GM12878 (cell line): ENCODE data around the gene SLC34A1. TPM values are rescaled to one million over a fixed set of nuclear protein-coding genes. Genes with fewer than 3 reads are reported as not detected.

Experiments
- CBFB ChIP-seq: IDR thresholded peaks from 2 replicates; pipeline ENCODE4 v1.6.1; 2016; ENCODE audit warnings: antibody characterized with exemption, low read depth
- CHD2 ChIP-seq: IDR thresholded peaks from 2 replicates; pipeline ENCODE4 v1.6.1; 2011; ENCODE audit warnings: low read depth, low read length, improper control_type of control experiment, borderline replicate concordance
- GATAD2B ChIP-seq: fragments of 450-650 bp; conservative IDR thresholded peaks from 2 replicates; pipeline ENCODE4 v1.6.1; 2017; ENCODE audit warnings: low read depth, mild to moderate bottlenecking, moderate library complexity
- HCFC1 ChIP-seq: fragments of 150-350 bp; IDR thresholded peaks from 2 replicates; pipeline ENCODE4 v1.6.1; 2014; ENCODE audit warnings: low read length
- LARP7 ChIP-seq: fragments of 450-650 bp; IDR thresholded peaks from 2 replicates; pipeline ENCODE4 v1.6.1; 2017; ENCODE audit warnings: mild to moderate bottlenecking
- MYB ChIP-seq: fragments of 150-350 bp; IDR thresholded peaks from 2 replicates; pipeline ENCODE4 v1.6.1; 2014; ENCODE audit warnings: mild to moderate bottlenecking, low read depth, low read length, borderline replicate concordance
- MYC ChIP-seq: IDR thresholded peaks from 2 replicates; pipeline ENCODE4 v1.6.1; 2011; ENCODE audit warnings: mild to moderate bottlenecking, low read length, moderate library complexity, inconsistent platforms; ENCODE audit not compliant: insufficient read depth, insufficient replicate concordance, insufficient read length, severe bottlenecking
- NFXL1 ChIP-seq: fragments of 450-650 bp; IDR thresholded peaks from 2 replicates; pipeline ENCODE4 v1.6.1; 2017; ENCODE audit warnings: antibody characterized with exemption, mild to moderate bottlenecking, borderline replicate concordance
- NRF1 ChIP-seq: conservative IDR thresholded peaks from 2 replicates; pipeline ENCODE4 v1.6.1; 2011; ENCODE audit warnings: mild to moderate bottlenecking, low read depth, low read length, improper control_type of control experiment
- PBX3 ChIP-seq: IDR thresholded peaks from 2 replicates; pipeline ENCODE4 v1.6.1; 2011; ENCODE audit warnings: mild to moderate bottlenecking, low read depth, low read length, moderate library complexity; ENCODE audit not compliant: insufficient replicate concordance
- PRDM15 ChIP-seq: fragments of 450-650 bp; formaldehyde crosslinking; IDR thresholded peaks from 2 replicates; pipeline ENCODE4 v1.4.0; 2020; ENCODE audit warnings: mild to moderate bottlenecking, moderate library complexity
- SIX5 ChIP-seq: IDR thresholded peaks from 2 replicates; pipeline ENCODE4 v1.6.1; 2011; ENCODE audit warnings: mild to moderate bottlenecking, low read depth, low read length, moderate library complexity; ENCODE audit not compliant: severe bottlenecking
- TBL1XR1 ChIP-seq: IDR thresholded peaks from 2 replicates; pipeline ENCODE4 v1.6.1; 2012; ENCODE audit warnings: low read depth, low read length, improper control_type of control experiment
- TCF3 ChIP-seq: IDR thresholded peaks from 2 replicates; pipeline ENCODE4 v1.6.1; 2012; ENCODE audit warnings: low read depth, mild to moderate bottlenecking, low read length, borderline replicate concordance; ENCODE audit not compliant: insufficient read depth
- WRNIP1 ChIP-seq: IDR thresholded peaks from 2 replicates; pipeline ENCODE4 v1.6.1; 2011; ENCODE audit warnings: low read depth, low read length, improper control_type of control experiment, borderline replicate concordance
- ZBTB33 ChIP-seq: fragments of 450-650 bp; IDR thresholded peaks from 2 replicates; pipeline ENCODE4 v1.6.1; 2017; ENCODE audit warnings: mild to moderate bottlenecking
- ZNF592 ChIP-seq: fragments of 450-650 bp; IDR thresholded peaks from 2 replicates; pipeline ENCODE4 v1.6.1; 2017; ENCODE audit warnings: mild to moderate bottlenecking, moderate library complexity
- polyA plus RNA-seq, 11 experiments: library from polyadenylated mRNA; depleted of rRNA in 4 of 11; unstranded in 6 of 11; stranded (reverse) in 5 of 11; fragments of >200 nt; fragmentation: Nextera tagmentation in 4 of 11; fragmentation: Illumina TruSeq in 1 of 11; extraction: Ambion mirVana in 4 of 11; extraction: Trizol in 1 of 11; gene quantifications; 1 replicate in 1 of 11; 2 replicates in 10 of 11; pipeline versions ENCODE4 v1.2.1 to v1.2.3, GENCODE V29; 2011 to 2016; ENCODE audit warnings: inconsistent platforms in 2 of 11, missing spikeins in 2 of 11, low read depth in 1 of 11
- total RNA-seq, 4 experiments: library from RNA; depleted of rRNA in 3 of 4; stranded (reverse); fragments of >200 nt in 3 of 4; fragmentation: Illumina TruSeq in 1 of 4; extraction: Trizol in 1 of 4; gene quantifications; 2 replicates each; pipeline versions ENCODE4 v1.2.1 to v1.2.3, GENCODE V29; 2013 to 2021

Gene SLC34A1
- total and polyA plus RNA-seq, 10 of the 15 experiments (the other 5 are each of a cell fraction or from before 2014, with no cell fraction given) = 0.03 to 0.14 (median 0.09) TPM; not detected in 2

GRCh38 chr5:177431317-177432142, 47.3 kb downstream of the SLC34A1 start (continued):
- no peak for TF ChIP-seq SIX5
- no peak for TF ChIP-seq MYB
- TF ChIP-seq WRNIP1 = no peak
- peak; percentile 50; the same call in 1 of the 2 replicates for TF ChIP-seq PRDM15 (CRISPR knock-in tag)
- 0 out of 2 replicates have a peak, but pooled peaks have one; percentile 90 for TF ChIP-seq GATAD2B
- peak; percentile 72 for TF ChIP-seq CBFB
- TF ChIP-seq ZBTB33 = no peak
- peak; percentile 44; the same call in 1 of the 2 replicates for TF ChIP-seq CHD2
- TF ChIP-seq TBL1XR1 = peak; percentile 50; the same call in 1 of the 2 replicates
- peak; percentile 37; the same call in 1 of the 2 replicates for TF ChIP-seq ZNF592
- peak; percentile 100 for TF ChIP-seq TCF3
- peak; percentile 43 for TF ChIP-seq NRF1
- peak; percentile 93 for TF ChIP-seq NFXL1
- peak; percentile 71 for TF ChIP-seq MYC
- no peak for TF ChIP-seq HCFC1
- no peak for TF ChIP-seq PBX3
- peak; percentile 34 for TF ChIP-seq LARP7
